Hepatocyte (in vitro differentiated cells): ENCODE data around the gene ZNF441. TPM values are rescaled to one million over a fixed set of nuclear protein-coding genes. Genes with fewer than 3 reads are reported as not detected.

Source experiments
- DNase-seq: peaks from one replicate; pipeline ENCODE4 v3.0.0-alpha.2; 2016; ENCODE audit warnings: low spot score
- H2AFZ ChIP-seq: fragments of 200-600 bp; sonication (generic); 2 replicates; pipeline ENCODE4 v1.6.0; 2016; ENCODE audit warnings: antibody characterized with exemption, mild to moderate bottlenecking
- H3K27ac ChIP-seq: fragments of 200-600 bp; sonication (generic); 2 replicates; pipeline ENCODE4 v1.5.1; 2016; ENCODE audit warnings: mild to moderate bottlenecking
- H3K27me3 ChIP-seq: fragments of 200-600 bp; sonication (generic); 2 replicates; pipeline ENCODE4 v1.6.1; 2016
- H3K36me3 ChIP-seq: fragments of 200-600 bp; sonication (generic); replicated peaks from 2 replicates; pipeline ENCODE4 v1.5.1; 2016; ENCODE audit warnings: low read depth; ENCODE audit not compliant: insufficient read depth
- H3K4me1 ChIP-seq: fragments of 200-600 bp; sonication (generic); 2 replicates; pipeline ENCODE4 v1.5.1; 2016; ENCODE audit warnings: mild to moderate bottlenecking, moderate library complexity; ENCODE audit not compliant: insufficient read depth
- H3K4me2 ChIP-seq: fragments of 200-600 bp; sonication (generic); 2 replicates; pipeline ENCODE4 v1.6.0; 2016
- H3K4me3 ChIP-seq: fragments of 200-600 bp; sonication (generic); 2 replicates; pipeline ENCODE4 v1.5.1; 2016; ENCODE audit warnings: mild to moderate bottlenecking
- H3K79me2 ChIP-seq: fragments of 200-600 bp; sonication (generic); 2 replicates; pipeline ENCODE4 v1.6.0; 2017; ENCODE audit warnings: mild to moderate bottlenecking
- H3K9me2 ChIP-seq: fragments of 200-600 bp; sonication (generic); replicated peaks from 2 replicates; pipeline ENCODE4 v1.6.0; 2017; ENCODE audit warnings: mild to moderate bottlenecking; ENCODE audit not compliant: insufficient read depth
- H3K9me3 ChIP-seq: fragments of 200-600 bp; sonication (generic); 2 replicates; pipeline ENCODE4 v1.5.1; 2016; ENCODE audit warnings: low read depth, mild to moderate bottlenecking
- H4K20me1 ChIP-seq: fragments of 200-600 bp; sonication (generic); 2 replicates; pipeline ENCODE4 v1.6.0; 2016; ENCODE audit warnings: mild to moderate bottlenecking; ENCODE audit not compliant: insufficient read depth, poor library complexity, severe bottlenecking
- CTCF ChIP-seq: fragments of 200-600 bp; sonication (generic); IDR thresholded peaks from 2 replicates; pipeline ENCODE4 v1.5.1; 2016; ENCODE audit warnings: antibody characterized with exemption, mild to moderate bottlenecking; ENCODE audit not compliant: poor library complexity
- EZH2 ChIP-seq: fragments of 200-600 bp; sonication (generic); IDR thresholded peaks from 2 replicates; pipeline ENCODE4 v1.6.1; 2016; ENCODE audit warnings: antibody characterized with exemption, mild to moderate bottlenecking, borderline replicate concordance
- EZH2phosphoT487 ChIP-seq: fragments of 200-600 bp; sonication (generic); IDR thresholded peaks from one replicate; pipeline ENCODE4 v1.6.1; 2018; ENCODE audit warnings: antibody characterized with exemption, mild to moderate bottlenecking, low read depth, moderate library complexity; ENCODE audit not compliant: unreplicated experiment, severe bottlenecking
- WGBS: methylation state at CpG from one replicate; pipeline ENCODE4 v1.1.6; 2016; ENCODE audit warnings: low lambda C conversion rate; ENCODE audit errors: missing lambda C conversion rate; 5-methylcytosine and 5-hydroxymethylcytosine counted together
- polyA plus RNA-seq: library from polyadenylated mRNA; unstranded; fragments of >200 nt; fragmentation: Nextera tagmentation; extraction: Ambion mirVana; gene quantifications from 2 replicates; pipeline ENCODE4 v1.2.1, GENCODE V29; 2016
- total RNA-seq: library from RNA; depleted of rRNA; stranded (reverse); fragments of >200 nt; gene quantifications from 2 replicates; pipeline ENCODE4 v1.2.3, GENCODE V29; 2014

Gene ZNF441
- total and polyA plus RNA-seq, 2 experiments from 2014 or later, result 2.9 to 6.7 TPM

- H3K9me2 ChIP-seq, result no peaks in the 10 kb centered on the region
- no peak overlapping the region for H2AFZ ChIP-seq
- TF ChIP-seq EZH2 (no peak), CTCF (no peak), EZH2phosphoT487 (no peak)
- WGBS, result 97% methylated on average over 7 of the region's 7 CpGs
- peaks cover 7% of the 10 kb centered on the region for H3K79me2 ChIP-seq
- no peak for DNase-seq
- H3K36me3 ChIP-seq, result peaks cover 28% of the 10 kb centered on the region
- H3K4me2 ChIP-seq, result no peak overlapping the region
- no peak overlapping the region for H3K4me3 ChIP-seq
- H3K4me1 ChIP-seq, result no peaks in the 10 kb centered on the region
- H3K27ac ChIP-seq, result no peak overlapping the region
- no peaks in the 10 kb centered on the region for H3K27me3 ChIP-seq
- no peaks in the 10 kb centered on the region for H4K20me1 ChIP-seq
- peaks cover 61% of the 10 kb centered on the region for H3K9me3 ChIP-seq
Measured at GRCh38 chr19:11780431-11781020, 13.7 kb downstream of the ZNF441 start.

GRCh38 chr19:11781295-11782057, 14.7 kb downstream of the ZNF441 start:
- H3K36me3 ChIP-seq, result peaks cover 28% of the 10 kb centered on the region

DNA sequence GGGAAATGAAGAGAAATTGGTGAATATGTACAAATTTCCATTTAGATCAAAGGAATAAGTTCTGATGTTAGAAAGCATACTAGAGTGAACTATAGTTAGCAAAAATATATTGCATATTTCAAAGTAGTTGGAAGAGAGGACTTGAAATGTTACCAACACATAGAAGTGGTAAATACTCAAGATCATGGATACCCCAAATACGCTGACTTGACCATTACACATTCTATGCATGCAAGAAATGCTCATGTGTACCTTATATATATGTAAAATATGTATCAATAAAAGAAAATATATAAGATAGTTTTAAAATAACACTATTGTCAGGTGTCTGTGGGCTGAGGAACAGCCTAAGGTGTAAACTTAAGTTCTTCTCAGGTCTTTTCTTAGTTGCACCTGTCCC, 17.0 kb downstream of the ZNF441 start:
- peaks cover 23% of the 10 kb centered on the region for H3K36me3 ChIP-seq
- H3K4me3 ChIP-seq, result no peak overlapping the region
- no peaks in the 10 kb centered on the region for H3K9me2 ChIP-seq
- H3K4me2 ChIP-seq, result no peak overlapping the region
- peaks cover 58% of the 10 kb centered on the region for H3K9me3 ChIP-seq
- DNase-seq, result no peak
- WGBS, result 97% methylated on average over 1 of the region's 1 CpG
- no peak overlapping the region for H3K27ac ChIP-seq
- H3K27me3 ChIP-seq, result no peaks in the 10 kb centered on the region
- H3K79me2 ChIP-seq, result no peaks in the 10 kb centered on the region
- no peak overlapping the region for H2AFZ ChIP-seq
- TF ChIP-seq EZH2phosphoT487, result no peak
- TF ChIP-seq CTCF, result no peak
- TF ChIP-seq EZH2, result no peak
- H4K20me1 ChIP-seq, result no peaks in the 10 kb centered on the region
- no peaks in the 10 kb centered on the region for H3K4me1 ChIP-seq

More at GRCh38 chr19:11781295-11782057, 14.7 kb downstream of the ZNF441 start:
- no peaks in the 10 kb centered on the region for H4K20me1 ChIP-seq
- no peak for DNase-seq
- no peaks in the 10 kb centered on the region for H3K9me2 ChIP-seq
- no peaks in the 10 kb centered on the region for H3K79me2 ChIP-seq
- H2AFZ ChIP-seq, result no peak overlapping the region
- peaks cover 57% of the 10 kb centered on the region for H3K9me3 ChIP-seq
- H3K4me2 ChIP-seq, result no peak overlapping the region
- H3K4me3 ChIP-seq, result peak overlapping the region; percentile 1
- TF ChIP-seq EZH2 (no peak), CTCF (no peak), EZH2phosphoT487 (no peak)
- no peaks in the 10 kb centered on the region for H3K27me3 ChIP-seq
- 98% methylated on average over 5 of the region's 5 CpGs for WGBS
- H3K4me1 ChIP-seq, result no peaks in the 10 kb centered on the region
- H3K27ac ChIP-seq, result no peak overlapping the region
